Eye (tissue), 1 donor: ENCODE measurements around the gene ACTN4.

Experiments used
- DNase-seq: peaks from one replicate; pipeline ENCODE4 v3.0.0-alpha.2; 2015

The ACTN4 gene

GRCh38 chr19:38697641-38698071 lies 50.2 kb downstream of the ACTN4 start:
- no peak for DNase-seq

GRCh38 chr19:38698225-38699026 lies 51.0 kb downstream of the ACTN4 start:
- DNase-seq: peak; percentile 89

GRCh38 chr19:38699027-38699346 lies 51.5 kb downstream of the ACTN4 start:
- DNase-seq: no peak

GRCh38 chr19:38699647-38700349 lies 52.3 kb downstream of the ACTN4 start:
- DNase-seq: no peak

GRCh38 chr19:38700350-38700901 lies 53.0 kb downstream of the ACTN4 start:
- DNase-seq: no peak

- DNase-seq: no peak
These were observed 53.5 kb downstream of the ACTN4 start for GRCh38 chr19:38700902-38701454.

GRCh38 chr19:38701455-38702063 lies 54.1 kb downstream of the ACTN4 start:
- DNase-seq: no peak

GRCh38 chr19:38702278-38702677 lies 54.8 kb downstream of the ACTN4 start:
- DNase-seq: peak; percentile 50

- DNase-seq: no peak
These were observed 56.1 kb downstream of the ACTN4 start for GRCh38 chr19:38703509-38703908.

- no peak for DNase-seq
These were observed 57.1 kb downstream of the ACTN4 start for GRCh38 chr19:38704488-38705026.

GRCh38 chr19:38705197-38706019 lies 58.0 kb downstream of the ACTN4 start:
- DNase-seq: no peak

- no peak for DNase-seq
These were observed 59.5 kb downstream of the ACTN4 start for GRCh38 chr19:38706792-38707511.

GRCh38 chr19:38707512-38708114 lies 60.2 kb downstream of the ACTN4 start:
- no peak for DNase-seq

- no peak for DNase-seq
These were observed 61.1 kb downstream of the ACTN4 start for GRCh38 chr19:38708413-38709024.

GRCh38 chr19:38709119-38709518 lies 61.7 kb downstream of the ACTN4 start:
- DNase-seq: no peak

- DNase-seq: no peak
These were observed 62.4 kb downstream of the ACTN4 start for GRCh38 chr19:38709671-38710415.

GRCh38 chr19:38710416-38710702 lies 62.9 kb downstream of the ACTN4 start:
- no peak for DNase-seq

GRCh38 chr19:38710928-38711725 lies 63.7 kb downstream of the ACTN4 start:
- no peak for DNase-seq

GRCh38 chr19:38711726-38712153 lies 64.3 kb downstream of the ACTN4 start:
- no peak for DNase-seq
